HCT116 (cell line): Measurements from ENCODE around the gene WT1. TPM values are rescaled to one million over a fixed set of nuclear protein-coding genes. Genes with fewer than 3 reads are reported as not detected.

Experiments
- ATAC-seq: fragments of 200-7000 bp; cut with Tn5 transposase; 2 replicates; pipeline ENCODE4 v1.9.1; 2020; ENCODE audit warnings: mild to moderate bottlenecking, moderate library complexity
- BruUV-seq: library from RNA; stranded (reverse); fragments of 400-500 nt; replicated peaks from 2 replicates; lab custom pipeline; 2021; lab: Mats Ljungman, UMichigan
- CTCF ChIA-PET: fragments of 300-600 bp; sonication (Branson Sonifier 250); formaldehyde crosslinking; loops from one replicate; lab custom pipeline; 2021; ENCODE audit warnings: antibody characterized with exemption; lab: Charles Lee
- POLR2A ChIA-PET: fragments of 300-600, 350-600 bp; sonication (Branson Sonifier 250); formaldehyde crosslinking; loops from one replicate; lab custom pipeline; 2021; ENCODE audit warnings: antibody characterized with exemption; lab: Charles Lee
- RAD21 ChIA-PET, 2 experiments: fragments of 300-600 bp; sonication (Branson Sonifier 250); formaldehyde crosslinking; loops; one replicate each; lab custom pipeline; 2023; ENCODE audit warnings: low total read pairs in 2 of 2; ENCODE audit not compliant: uncharacterized antibody in 2 of 2, unreplicated experiment in 2 of 2, low non-redundant PET in 1 of 2; lab: Charles Lee
- DNase-seq: peaks from one replicate; pipeline ENCODE4 v3.0.0-alpha.2; 2010; ENCODE audit warnings: low read depth, low spot score
- H2AFZ ChIP-seq: fragments of 200-600 bp; shearing (Covaris generic), sonication (generic); 2 replicates; pipeline ENCODE4 v1.6.1; 2017; ENCODE audit warnings: low read depth, mixed run types, mixed read lengths, antibody characterized with exemption, low read length; ENCODE audit not compliant: poor library complexity, severe bottlenecking
- H3K27ac ChIP-seq: 2 replicates; pipeline ENCODE4 v1.5.1; 2012; ENCODE audit warnings: low read depth, low read length
- H3K27me3 ChIP-seq: fragments of 200-600 bp; sonication (generic); 2 replicates; pipeline ENCODE4 v1.6.1; 2016; ENCODE audit warnings: mixed run types, low read length, mixed read lengths; ENCODE audit not compliant: insufficient read depth
- H3K36me3 ChIP-seq, 2 experiments: fragments of 200-500 bp in 1 of 2; fragments of 200-600 bp in 1 of 2; sonication (Bioruptor generic) in 1 of 2; sonication (generic) in 1 of 2; 2 replicates each; pipeline versions ENCODE4 v1.5.1 to v1.6.1; 2014 to 2016; ENCODE audit warnings: low read length in 2 of 2, inconsistent platforms in 1 of 2, mixed read lengths in 1 of 2, mixed run types in 1 of 2; ENCODE audit not compliant: insufficient read depth in 2 of 2, control insufficient read depth in 1 of 2
- H3K4me1 ChIP-seq, 2 experiments: fragments of 200-600 bp in 1 of 2; sonication (generic) in 1 of 2; 2 replicates each; pipeline versions ENCODE4 v1.5.1 to v1.6.1; 2012 to 2017; ENCODE audit warnings: low read length in 2 of 2, inconsistent platforms in 1 of 2, mild to moderate bottlenecking in 1 of 2, mixed read lengths in 1 of 2, mixed run types in 1 of 2, moderate library complexity in 1 of 2; ENCODE audit not compliant: insufficient read depth in 2 of 2, control insufficient read depth in 1 of 2
- H3K4me2 ChIP-seq: fragments of 200-600 bp; sonication (generic); 2 replicates; pipeline ENCODE4 v1.6.1; 2017; ENCODE audit warnings: mixed run types, low read length, mixed read lengths
- H3K4me3 ChIP-seq, 2 experiments: fragments of 200-600 bp in 1 of 2; sonication (generic) in 1 of 2; replicated peaks in 1 of 2; 2 replicates each; pipeline ENCODE4 v1.5.1; 2011 to 2016; ENCODE audit warnings: low read length in 2 of 2, control low read depth in 1 of 2, low read depth in 1 of 2, mild to moderate bottlenecking in 1 of 2, mixed read lengths in 1 of 2, mixed run types in 1 of 2
- H3K79me2 ChIP-seq: fragments of 200-600 bp; sonication (generic); 2 replicates; pipeline ENCODE4 v1.6.1; 2017; ENCODE audit warnings: mild to moderate bottlenecking, mixed run types, low read length, moderate library complexity, mixed read lengths; ENCODE audit not compliant: insufficient read depth
- H3K9ac ChIP-seq: fragments of 200-600 bp; sonication (generic); 2 replicates; pipeline ENCODE4 v1.6.1; 2016; ENCODE audit warnings: low read length, mixed read lengths
- H3K9me2 ChIP-seq: fragments of 200-600 bp; sonication (generic), shearing (Covaris generic); 2 replicates; pipeline ENCODE4 v1.6.1; 2017; ENCODE audit warnings: mixed run types, mild to moderate bottlenecking, moderate library complexity; ENCODE audit not compliant: insufficient read depth
- H3K9me3 ChIP-seq, 2 experiments: fragments of 200-500 bp in 1 of 2; fragments of 200-600 bp in 1 of 2; sonication (Bioruptor generic) in 1 of 2; sonication (generic) in 1 of 2; 2 replicates each; pipeline ENCODE4 v1.6.1; 2014 to 2017; ENCODE audit warnings: low read length in 2 of 2, mixed read lengths in 2 of 2, inconsistent platforms in 1 of 2, low read depth in 1 of 2, mild to moderate bottlenecking in 1 of 2, mixed run types in 1 of 2, moderate library complexity in 1 of 2; ENCODE audit not compliant: control insufficient read depth in 1 of 2, insufficient read depth in 1 of 2
- H4K20me1 ChIP-seq: fragments of 200-600 bp; sonication (generic), shearing (Covaris generic); 2 replicates; pipeline ENCODE4 v1.6.1; 2017; ENCODE audit warnings: mixed run types, mild to moderate bottlenecking, moderate library complexity; ENCODE audit not compliant: insufficient read depth
- EZH2 ChIP-seq: fragments of 200-600 bp; sonication (generic); IDR thresholded peaks from 2 replicates; pipeline ENCODE4 v1.6.1; 2017; ENCODE audit warnings: antibody characterized with exemption, mixed run types
- EZH2phosphoT487 ChIP-seq: fragments of 200-600 bp; IDR thresholded peaks from 2 replicates; pipeline ENCODE4 v1.6.1; 2018; ENCODE audit warnings: antibody characterized with exemption, borderline replicate concordance
- FOSL1 ChIP-seq: IDR thresholded peaks from 2 replicates; pipeline ENCODE4 v1.6.1; 2012; ENCODE audit warnings: low read depth
- POLR2A ChIP-seq: IDR thresholded peaks from 2 replicates; pipeline ENCODE4 v1.7.0; 2011; ENCODE audit warnings: borderline replicate concordance; ENCODE audit not compliant: insufficient read depth, insufficient read length; ENCODE audit errors: extremely low read depth
- SIN3A ChIP-seq: IDR thresholded peaks from 2 replicates; pipeline ENCODE4 v1.6.1; 2012; ENCODE audit warnings: low read depth
- SP1 ChIP-seq: IDR thresholded peaks from 2 replicates; pipeline ENCODE4 v1.6.1; 2012; ENCODE audit warnings: low read depth
- TCF7L2 ChIP-seq: IDR thresholded peaks from 2 replicates; pipeline ENCODE4 v1.7.0; 2011; ENCODE audit warnings: borderline replicate concordance, inconsistent platforms; ENCODE audit not compliant: insufficient read depth, insufficient read length; ENCODE audit errors: extremely low read depth
- YY1 ChIP-seq: IDR thresholded peaks from 2 replicates; pipeline ENCODE4 v1.6.1; 2011; ENCODE audit warnings: low read length, low read depth, moderate library complexity, mild to moderate bottlenecking; ENCODE audit not compliant: insufficient replicate concordance; ENCODE audit errors: extremely low read depth
- ZFX ChIP-seq: fragments of 450-650 bp; IDR thresholded peaks from 2 replicates; pipeline ENCODE4 v1.6.1; 2017
- ZNF274 ChIP-seq: fragments of 200-500 bp; sonication (Bioruptor generic); IDR thresholded peaks from 2 replicates; pipeline ENCODE4 v1.6.1; 2014; ENCODE audit warnings: mild to moderate bottlenecking, low read depth, low read length, inconsistent platforms
- intact Hi-C: fragments of 100-400 bp; cut with micrococcal nuclease; formaldehyde crosslinking; loops from 2 replicates; pipeline ENCODE4 v1.10.0; 2022
- total RNA-seq: library from RNA; stranded (reverse); gene quantifications from one replicate; pipeline ENCODE4 v1.2.1, GENCODE V29; 2021; ENCODE audit not compliant: unreplicated experiment

WT1 gene
- total RNA-seq, 1 experiment from 2014 or later, result 0.07 TPM

GRCh38 chr11:32433101-32433913 lies 2.0 kb downstream of the WT1 start:
- CTCF ChIA-PET, result no interaction called here
- Histone ChIP-seq H3K27me3 (0 out of 2 replicates have a peak, but pooled peaks cover 4% of the 10 kb centered on the region), H3K4me2 (no peak overlapping the region), H3K36me3 (no peaks in the 10 kb centered on the region), H3K79me2 (no peaks in the 10 kb centered on the region), H3K9ac (no peak overlapping the region), H3K9me3 (no peaks in the 10 kb centered on the region), H3K9me2 (no peaks in the 10 kb centered on the region), H3K4me1 (no peaks in the 10 kb centered on the region), H4K20me1 (no peaks in the 10 kb centered on the region), H3K4me3 (no peak overlapping the region), H2AFZ (no peak overlapping the region), H3K27ac (no peak overlapping the region)
- RAD21 ChIA-PET, result no interaction called here
- DNase-seq (no peak), ATAC-seq (no peak)
- TF ChIP-seq ZNF274, result no peak
- no peak for TF ChIP-seq YY1
- no peak for TF ChIP-seq EZH2
- TF ChIP-seq EZH2phosphoT487, result no peak
- no peak for TF ChIP-seq ZFX
- TF ChIP-seq POLR2A, result no peak
- TF ChIP-seq SIN3A, result no peak
- POLR2A ChIA-PET, result no interaction called here
- no TSS peak for BruUV-seq
- intact Hi-C loops, result no loop called here

- Histone ChIP-seq H3K36me3 (no peaks in the 10 kb centered on the region), H3K4me3 (no peak overlapping the region), H3K4me1 (no peaks in the 10 kb centered on the region), H4K20me1 (no peaks in the 10 kb centered on the region), H3K27ac (no peak overlapping the region), H3K9ac (no peak overlapping the region), H3K79me2 (no peaks in the 10 kb centered on the region), H2AFZ (no peak overlapping the region), H3K27me3 (0 out of 2 replicates have a peak, but pooled peaks cover 3% of the 10 kb centered on the region), H3K4me2 (no peak overlapping the region), H3K9me2 (no peaks in the 10 kb centered on the region), H3K9me3 (no peaks in the 10 kb centered on the region)
- ATAC-seq (no peak), DNase-seq (no peak)
- no peak for TF ChIP-seq TCF7L2
- no peak for TF ChIP-seq FOSL1
- no peak for TF ChIP-seq SP1
- ChIA-PET CTCF (no interaction called here), POLR2A (no interaction called here), RAD21 (no interaction called here)
- intact Hi-C loops, result no loop called here
- no TSS peak for BruUV-seq
Observed at GRCh38 chr11:32432565-32432964, 2.8 kb downstream of the WT1 start.
